Mucosa of rectum (tissue), 2 donors: Measurements from ENCODE around the gene DCAF11.
"Not testable (repeated sequence)": the region's sequence is repeated elsewhere in the genome, so short reads cannot be mapped to it uniquely, and the experiment has no call there.

Experiments used
- H3K27ac ChIP-seq, 2 donors: one replicate each; pipeline ENCODE4 v1.7.0; 2013; ENCODE audit warnings: inconsistent platforms in 2 of 2, low read depth in 2 of 2, low read length in 2 of 2
- H3K27me3 ChIP-seq, 2 donors: one replicate each; pipeline ENCODE4 v1.7.0; 2013; ENCODE audit warnings: low read length in 2 of 2; ENCODE audit not compliant: control insufficient read depth in 2 of 2, insufficient read depth in 2 of 2
- H3K36me3 ChIP-seq, 2 donors: one replicate each; pipeline ENCODE4 v1.7.0; 2013; ENCODE audit warnings: low read length in 2 of 2; ENCODE audit not compliant: control insufficient read depth in 2 of 2, insufficient read depth in 2 of 2
- H3K4me1 ChIP-seq, 2 donors: one replicate each; pipeline ENCODE4 v1.7.0; 2013; ENCODE audit warnings: low read length in 2 of 2, mild to moderate bottlenecking in 1 of 2; ENCODE audit not compliant: control insufficient read depth in 2 of 2, insufficient read depth in 2 of 2
- H3K4me3 ChIP-seq, 2 donors: one replicate each; pipeline ENCODE4 v1.7.0; 2013; ENCODE audit warnings: low read length in 2 of 2
- H3K9ac ChIP-seq, 2 donors: one replicate each; pipeline ENCODE4 v1.7.0; 2013; ENCODE audit warnings: low read length in 2 of 2, low read depth in 1 of 2, mild to moderate bottlenecking in 1 of 2
- H3K9me3 ChIP-seq, 2 donors: one replicate each; pipeline ENCODE4 v1.7.0; 2013; ENCODE audit warnings: low read length in 2 of 2; ENCODE audit not compliant: control insufficient read depth in 2 of 2
- donor health status: healthy.
- donor health status: Normal muscosa, but diverticular disease.

DCAF11 gene

GRCh38 chr14:24096545-24097181, 17.9 kb upstream of the DCAF11 start:
- peaks cover 32 to 38% of the 10 kb centered on the region in 2 donors for H3K36me3 ChIP-seq
- H3K9ac ChIP-seq = no peak overlapping the region
- peaks cover 13 to 28% of the 10 kb centered on the region in 2 donors for H3K4me1 ChIP-seq
- no peak overlapping the region for H3K4me3 ChIP-seq
- H3K27ac ChIP-seq = no peak overlapping the region
- no peaks in the 10 kb centered on the region for H3K9me3 ChIP-seq
- no peaks in the 10 kb centered on the region for H3K27me3 ChIP-seq

DNA sequence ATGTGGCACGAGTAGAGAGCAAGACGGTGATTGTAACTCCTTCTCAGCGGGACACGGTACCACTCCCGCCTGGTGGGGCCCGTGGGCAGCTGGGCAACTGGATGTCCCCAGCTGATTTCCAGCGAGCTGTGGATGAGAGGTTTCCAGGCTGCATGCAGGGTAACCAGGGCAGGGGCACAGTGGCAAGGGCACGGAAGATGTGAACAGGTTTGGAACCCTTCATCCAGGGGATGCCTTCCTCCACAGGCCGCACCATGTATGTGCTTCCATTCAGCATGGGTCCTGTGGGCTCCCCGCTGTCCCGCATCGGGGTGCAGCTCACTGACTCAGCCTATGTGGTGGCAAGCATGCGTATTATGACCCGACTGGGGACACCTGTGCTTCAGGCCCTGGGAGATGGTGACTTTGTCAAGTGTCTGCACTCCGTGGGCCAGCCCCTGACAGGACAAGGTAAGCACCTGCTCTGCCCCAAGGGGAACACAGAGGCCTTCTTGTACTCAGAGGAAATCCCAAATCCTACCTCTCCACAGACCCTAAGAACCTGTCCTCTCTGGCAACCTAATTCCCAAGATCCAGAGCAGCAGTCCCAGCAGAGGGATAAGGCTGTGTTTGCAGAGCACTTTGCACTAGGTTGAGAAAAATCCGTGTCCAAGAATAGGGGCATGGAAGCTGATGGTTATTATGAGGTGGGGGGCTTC, 16.2 kb upstream of the DCAF11 start:
- Histone ChIP-seq H3K9me3 (no peaks in the 10 kb centered on the region), H3K9ac (no peak overlapping the region), H3K27me3 (no peaks in the 10 kb centered on the region), H3K4me3 (no peak overlapping the region), H3K27ac (no peak overlapping the region), H3K4me1 (peaks cover 12 to 15% of the 10 kb centered on the region in 2 donors), H3K36me3 (peaks cover 40 to 49% of the 10 kb centered on the region in 2 donors)

DNA sequence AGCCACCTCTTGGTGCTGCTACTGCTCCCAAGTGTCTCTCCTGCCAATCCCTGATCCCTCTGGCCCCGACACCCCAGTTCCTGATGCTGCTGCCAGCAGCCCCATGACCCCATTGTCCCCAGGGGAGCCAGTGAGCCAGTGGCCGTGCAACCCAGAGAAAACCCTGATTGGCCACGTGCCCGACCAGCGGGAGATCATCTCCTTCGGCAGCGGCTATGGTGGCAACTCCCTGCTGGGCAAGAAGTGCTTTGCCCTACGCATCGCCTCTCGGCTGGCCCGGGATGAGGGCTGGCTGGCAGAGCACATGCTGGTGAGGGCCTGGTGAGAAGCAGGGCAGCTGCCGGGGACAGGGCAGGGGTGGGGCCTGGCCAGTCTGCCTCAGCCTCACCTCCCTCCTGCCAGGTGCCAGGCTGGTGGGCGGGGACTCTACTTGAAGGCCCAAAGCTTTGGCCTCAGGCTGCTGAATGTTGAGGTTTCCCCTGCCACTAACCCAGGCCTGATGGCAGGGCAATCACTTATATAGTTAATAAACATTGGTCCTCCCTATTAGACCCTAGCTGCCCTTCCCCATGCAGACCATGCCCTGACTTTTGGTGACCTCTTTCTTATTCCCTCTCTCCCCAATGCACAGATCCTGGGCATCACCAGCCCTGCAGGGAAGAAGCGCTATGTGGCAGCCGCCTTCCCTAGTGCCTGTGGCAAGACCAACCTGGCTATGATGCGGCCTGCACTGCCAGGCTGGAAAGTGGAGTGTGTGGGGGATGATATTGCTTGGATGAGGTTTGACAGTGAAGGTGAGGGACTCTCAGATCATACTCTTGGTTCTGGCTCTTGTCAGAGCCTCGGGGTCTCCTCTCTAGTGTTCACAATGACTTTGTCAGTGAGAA, 15.4 kb upstream of the DCAF11 start:
- peaks cover 9 to 10% of the 10 kb centered on the region in 2 donors for H3K4me1 ChIP-seq
- H3K9me3 ChIP-seq = no peaks in the 10 kb centered on the region
- H3K27me3 ChIP-seq = no peaks in the 10 kb centered on the region
- H3K4me3 ChIP-seq = no peak overlapping the region
- no peak overlapping the region for H3K9ac ChIP-seq
- peaks cover 45 to 55% of the 10 kb centered on the region in 2 donors for H3K36me3 ChIP-seq
- H3K27ac ChIP-seq = no peak overlapping the region

GRCh38 chr14:24100197-24100981, 14.2 kb upstream of the DCAF11 start:
- Histone ChIP-seq H3K4me1 (peaks cover 4 to 5% of the 10 kb centered on the region in 2 donors), H3K4me3 (no peak overlapping the region), H3K27me3 (no peaks in the 10 kb centered on the region), H3K9ac (no peak overlapping the region), H3K36me3 (peaks cover 45 to 55% of the 10 kb centered on the region in 2 donors), H3K9me3 (no peaks in the 10 kb centered on the region), H3K27ac (no peak overlapping the region)

DNA sequence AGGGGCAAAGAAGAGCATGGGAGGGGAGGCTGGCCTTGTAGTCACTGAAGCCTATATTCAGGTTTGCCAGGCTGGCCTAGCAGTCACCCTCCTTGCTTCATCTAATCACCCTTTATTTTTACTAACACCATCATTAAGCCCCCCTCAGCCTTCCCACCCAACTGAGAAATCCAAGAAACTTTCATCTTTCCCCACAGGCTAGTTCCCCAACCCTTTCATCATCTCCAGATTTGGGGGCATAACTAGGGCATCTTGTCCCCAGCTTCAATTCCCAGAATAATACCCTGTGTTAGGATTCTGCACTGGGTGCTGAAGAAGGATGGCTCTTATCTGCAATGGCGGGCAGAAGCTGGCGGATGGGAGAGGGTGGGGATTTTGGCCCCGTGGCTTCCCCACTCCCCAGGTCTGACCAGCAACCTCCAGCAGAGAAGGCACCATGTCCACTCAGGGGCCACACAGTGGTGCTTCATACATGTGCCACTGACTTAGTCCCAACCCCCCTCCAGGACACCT, 13.5 kb upstream of the DCAF11 start:
- no peaks in the 10 kb centered on the region for H3K9me3 ChIP-seq
- no peak overlapping the region for H3K27ac ChIP-seq

GRCh38 chr14:24102357-24103048, 12.1 kb upstream of the DCAF11 start:
- H3K4me1 ChIP-seq = no peaks in the 10 kb centered on the region
- H3K36me3 ChIP-seq = peaks cover 45 to 51% of the 10 kb centered on the region in 2 donors
- no peak overlapping the region for H3K4me3 ChIP-seq
- H3K27me3 ChIP-seq = no peaks in the 10 kb centered on the region
- no peak overlapping the region for H3K9ac ChIP-seq
- no peaks in the 10 kb centered on the region for H3K9me3 ChIP-seq
- no peak overlapping the region for H3K27ac ChIP-seq

More for the DNA sequence above, 13.5 kb upstream of the DCAF11 start:
- H3K4me3 ChIP-seq = no peak overlapping the region
- H3K27me3 ChIP-seq = no peaks in the 10 kb centered on the region
- no peaks in the 10 kb centered on the region for H3K4me1 ChIP-seq
- no peak overlapping the region for H3K9ac ChIP-seq
- H3K36me3 ChIP-seq = peaks cover 45 to 55% of the 10 kb centered on the region in 2 donors

GRCh38 chr14:24103451-24103850, 11.1 kb upstream of the DCAF11 start:
- no peaks in the 10 kb centered on the region for H3K27me3 ChIP-seq
- H3K36me3 ChIP-seq = peaks cover 39 to 46% of the 10 kb centered on the region in 2 donors
- H3K4me3 ChIP-seq = no peak overlapping the region
- H3K27ac ChIP-seq = no peak overlapping the region
- no peaks in the 10 kb centered on the region for H3K9me3 ChIP-seq
- H3K4me1 ChIP-seq = no peaks in the 10 kb centered on the region
- H3K9ac ChIP-seq = no peak overlapping the region

- not testable (repeated sequence) for H3K9ac ChIP-seq, H3K27ac ChIP-seq, H3K27me3 ChIP-seq, H3K9me3 ChIP-seq, H3K4me3 ChIP-seq
- Histone ChIP-seq H3K4me1 (peaks cover 0 to 13% of the 10 kb centered on the region in 2 donors), H3K36me3 (peaks cover 21 to 25% of the 10 kb centered on the region in 2 donors)
Measured at GRCh38 chr14:24105609-24106239, 8.9 kb upstream of the DCAF11 start.
